Measurements from ENCODE around the gene LCE3D.

GRCh38 chr1:152626744-152627143, 46.4 kb upstream of the LCE3D start:
- TF ChIP-seq CTCF (IDR thresholded peaks at IDR 0.05), result no peak
- TF ChIP-seq POLR2A (IDR thresholded peaks at IDR 0.05), result no peak
- no peak for TF ChIP-seq EP300 (IDR thresholded peaks at IDR 0.05)

Measured in tibial nerve (tissue), 4 donors.